SJSA1 (cell line): Measurements from ENCODE around the gene PAFAH1B2. TPM values are rescaled to one million over a fixed set of nuclear protein-coding genes. Genes with fewer than 3 reads are reported as not detected.
"Not testable (repeated sequence)": the region's sequence is repeated elsewhere in the genome, so short reads cannot be mapped to it uniquely, and the experiment has no call there.

Experiments used
- DNase-seq, 2 experiments: peaks; one replicate each; pipeline ENCODE4 v3.0.0-alpha.2; 2015 to 2020; ENCODE audit warnings: low spot score in 2 of 2, low read depth in 1 of 2
- H3K27ac ChIP-seq: fragments of 250-450 bp; sonication (Bioruptor Pico); 2 replicates; pipeline ENCODE4 v1.5.1; 2020; ENCODE audit warnings: mild to moderate bottlenecking, moderate library complexity
- H3K27me3 ChIP-seq: fragments of 250-450 bp; sonication (Bioruptor Pico); replicated peaks from 2 replicates; pipeline ENCODE4 v1.5.1; 2020; ENCODE audit warnings: mild to moderate bottlenecking, moderate library complexity
- H3K36me3 ChIP-seq: fragments of 250-450 bp; sonication (Bioruptor Pico); 2 replicates; pipeline ENCODE4 v1.5.1; 2020; ENCODE audit warnings: mild to moderate bottlenecking
- H3K4me1 ChIP-seq: fragments of 250-450 bp; sonication (Bioruptor Pico); replicated peaks from 2 replicates; pipeline ENCODE4 v1.6.1; 2021; ENCODE audit warnings: mild to moderate bottlenecking
- H3K4me3 ChIP-seq: fragments of 250-450 bp; sonication (Bioruptor Pico); 2 replicates; pipeline ENCODE4 v1.5.1; 2020; ENCODE audit warnings: mild to moderate bottlenecking
- H3K9me3 ChIP-seq: fragments of 250-450 bp; sonication (Bioruptor Pico); replicated peaks from 2 replicates; pipeline ENCODE4 v1.5.1; 2020; ENCODE audit warnings: mild to moderate bottlenecking
- total RNA-seq: library from RNA; depleted of rRNA; stranded (reverse); fragments of >200 nt; shearing (Covaris generic); gene quantifications from 2 replicates; pipeline ENCODE4 v1.2.3, GENCODE V29; 2014

Gene PAFAH1B2
- total RNA-seq, 1 experiment from 2014 or later, result 79.8 TPM

DNA sequence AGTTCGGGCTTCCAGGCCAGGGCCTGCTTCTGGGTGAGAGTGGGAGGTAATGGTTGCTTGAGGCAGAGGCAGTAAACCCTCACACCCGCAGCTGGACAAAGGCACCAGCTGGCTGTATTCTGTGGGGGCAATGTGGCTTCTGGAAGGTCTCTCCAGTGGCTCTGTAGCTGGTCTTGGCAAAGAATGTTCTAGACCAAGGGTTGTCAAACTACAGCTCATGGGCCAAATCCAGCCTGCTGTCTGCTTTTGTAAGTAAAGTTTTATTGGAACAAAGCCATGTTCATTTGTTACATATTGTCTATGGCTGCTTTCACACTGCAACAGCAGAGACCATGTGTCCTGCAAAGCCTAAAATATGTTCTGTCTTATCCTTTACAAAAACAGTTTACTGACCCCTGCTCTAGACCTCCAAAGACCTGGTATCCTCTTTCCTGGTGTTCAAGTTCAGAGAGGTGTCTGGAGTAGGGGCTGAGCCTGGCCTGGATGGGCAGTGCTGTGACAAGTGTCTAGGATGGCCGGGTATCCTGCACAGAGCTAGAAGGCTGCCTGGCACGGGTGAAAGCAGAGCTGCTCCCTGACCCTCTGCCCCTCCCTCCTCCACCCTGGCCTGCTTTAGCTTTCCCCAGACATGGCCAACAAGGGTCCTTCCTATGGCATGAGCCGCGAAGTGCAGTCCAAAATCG is 58.4 kb downstream of the PAFAH1B2 start:
- H3K36me3 ChIP-seq, result peaks cover 23% of the 10 kb centered on the region
- no peaks in the 10 kb centered on the region for H3K27me3 ChIP-seq
- DNase-seq, result no peak
- no peak overlapping the region for H3K4me3 ChIP-seq
- H3K27ac ChIP-seq, result no peak overlapping the region
- H3K4me1 ChIP-seq, result peaks cover 32% of the 10 kb centered on the region
- H3K9me3 ChIP-seq, result no peaks in the 10 kb centered on the region

DNA sequence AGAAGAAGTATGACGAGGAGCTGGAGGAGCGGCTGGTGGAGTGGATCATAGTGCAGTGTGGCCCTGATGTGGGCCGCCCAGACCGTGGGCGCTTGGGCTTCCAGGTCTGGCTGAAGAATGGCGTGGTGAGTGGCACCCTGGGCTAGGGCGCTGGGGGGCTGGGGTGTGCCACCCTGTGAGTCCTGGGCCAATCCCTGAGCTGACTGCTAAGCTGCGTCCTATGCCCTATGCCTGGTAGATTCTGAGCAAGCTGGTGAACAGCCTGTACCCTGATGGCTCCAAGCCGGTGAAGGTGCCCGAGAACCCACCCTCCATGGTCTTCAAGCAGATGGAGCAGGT is 59.0 kb downstream of the PAFAH1B2 start:
- Histone ChIP-seq H3K9me3 (no peaks in the 10 kb centered on the region), H3K27ac (no peak overlapping the region), H3K4me3 (no peak overlapping the region), H3K4me1 (peaks cover 30% of the 10 kb centered on the region), H3K27me3 (no peaks in the 10 kb centered on the region), H3K36me3 (peaks cover 23% of the 10 kb centered on the region)
- no peak for DNase-seq

DNA sequence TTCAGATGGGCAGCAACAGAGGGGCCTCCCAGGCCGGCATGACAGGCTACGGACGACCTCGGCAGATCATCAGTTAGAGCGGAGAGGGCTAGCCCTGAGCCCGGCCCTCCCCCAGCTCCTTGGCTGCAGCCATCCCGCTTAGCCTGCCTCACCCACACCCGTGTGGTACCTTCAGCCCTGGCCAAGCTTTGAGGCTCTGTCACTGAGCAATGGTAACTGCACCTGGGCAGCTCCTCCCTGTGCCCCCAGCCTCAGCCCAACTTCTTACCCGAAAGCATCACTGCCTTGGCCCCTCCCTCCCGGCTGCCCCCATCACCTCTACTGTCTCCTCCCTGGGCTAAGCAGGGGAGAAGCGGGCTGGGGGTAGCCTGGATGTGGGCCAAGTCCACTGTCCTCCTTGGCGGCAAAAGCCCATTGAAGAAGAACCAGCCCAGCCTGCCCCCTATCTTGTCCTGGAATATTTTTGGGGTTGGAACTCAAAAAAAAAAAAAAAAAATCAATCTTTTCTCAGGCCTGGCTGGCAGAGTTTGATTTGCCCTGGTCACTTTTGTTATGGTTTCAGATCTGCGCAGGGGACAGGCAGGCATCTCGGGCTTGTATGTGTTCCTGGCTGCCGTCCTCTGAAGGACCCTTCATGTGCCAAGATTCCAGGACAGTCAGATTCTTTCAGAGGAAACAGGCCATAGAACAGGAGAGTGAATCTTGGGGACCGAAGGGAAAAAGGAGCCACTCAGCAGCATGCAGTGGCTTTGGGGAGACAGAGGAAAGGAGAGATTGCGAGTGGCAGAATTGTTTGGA is 60.4 kb downstream of the PAFAH1B2 start:
- H3K27ac ChIP-seq, result no peak overlapping the region
- H3K4me1 ChIP-seq, result peaks cover 19% of the 10 kb centered on the region
- peaks cover 23% of the 10 kb centered on the region for H3K36me3 ChIP-seq
- no peak overlapping the region for H3K4me3 ChIP-seq
- no peaks in the 10 kb centered on the region for H3K27me3 ChIP-seq
- H3K9me3 ChIP-seq, result no peaks in the 10 kb centered on the region
- DNase-seq, result no peak

DNA sequence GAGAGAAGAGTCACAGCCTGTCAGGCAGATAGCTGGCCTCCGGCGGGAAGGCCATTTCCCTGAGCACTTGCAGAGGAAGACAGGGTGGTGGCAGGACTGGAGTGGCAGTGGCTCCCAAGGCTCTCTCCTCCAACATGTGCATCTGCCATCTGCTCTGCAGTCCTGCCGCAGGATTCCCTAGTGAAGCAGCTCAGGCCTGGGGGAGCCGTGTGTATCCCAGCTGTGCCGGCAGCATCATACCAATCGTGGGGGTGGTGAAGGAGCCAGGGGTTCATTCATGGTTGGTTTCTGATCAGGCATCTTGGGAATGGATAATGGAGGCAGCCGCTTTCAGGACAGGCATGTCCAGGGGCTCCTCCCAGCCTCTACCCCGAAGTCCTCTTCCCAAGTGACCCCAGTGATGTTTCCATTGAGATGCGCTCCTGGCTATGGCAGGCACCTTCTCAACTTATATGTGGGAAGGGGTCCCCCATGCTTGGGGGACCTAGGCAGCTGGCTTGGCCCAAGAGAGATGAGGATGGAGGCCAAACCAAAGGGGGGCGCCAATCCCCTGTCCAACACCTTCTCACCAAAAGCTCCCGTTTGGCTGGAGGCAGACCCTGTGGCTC is 61.2 kb downstream of the PAFAH1B2 start:
- H3K27me3 ChIP-seq, result no peaks in the 10 kb centered on the region
- peaks cover 21% of the 10 kb centered on the region for H3K36me3 ChIP-seq
- no peaks in the 10 kb centered on the region for H3K9me3 ChIP-seq
- no peak overlapping the region for H3K4me3 ChIP-seq
- no peak for DNase-seq
- H3K4me1 ChIP-seq, result peaks cover 12% of the 10 kb centered on the region
- H3K27ac ChIP-seq, result no peak overlapping the region

DNA sequence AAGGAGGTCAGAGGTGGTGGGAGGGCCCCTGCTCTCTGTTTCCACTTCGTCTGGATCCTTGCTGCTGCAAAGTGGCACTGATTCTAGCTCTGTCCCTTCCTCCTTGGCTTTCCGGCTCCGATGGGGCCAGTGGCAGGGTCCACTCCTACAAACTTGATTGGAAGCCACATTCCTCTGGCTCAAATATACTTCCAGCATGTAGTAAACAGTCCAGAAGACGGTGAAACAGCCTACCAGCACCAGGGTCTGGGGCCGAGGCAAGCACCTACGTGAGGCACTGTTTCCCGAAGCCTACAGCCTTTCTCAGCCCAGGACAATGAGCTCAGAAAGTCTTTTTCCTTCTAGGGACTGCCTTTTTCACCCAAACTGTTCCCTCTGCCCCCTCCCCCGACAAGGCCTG is 62.0 kb downstream of the PAFAH1B2 start:
- H3K4me3 ChIP-seq, H3K9me3 ChIP-seq, DNase-seq, H3K4me1 ChIP-seq, H3K27ac ChIP-seq, H3K27me3 ChIP-seq: not testable (repeated sequence)
- H3K36me3 ChIP-seq, result peaks cover 21% of the 10 kb centered on the region

DNA sequence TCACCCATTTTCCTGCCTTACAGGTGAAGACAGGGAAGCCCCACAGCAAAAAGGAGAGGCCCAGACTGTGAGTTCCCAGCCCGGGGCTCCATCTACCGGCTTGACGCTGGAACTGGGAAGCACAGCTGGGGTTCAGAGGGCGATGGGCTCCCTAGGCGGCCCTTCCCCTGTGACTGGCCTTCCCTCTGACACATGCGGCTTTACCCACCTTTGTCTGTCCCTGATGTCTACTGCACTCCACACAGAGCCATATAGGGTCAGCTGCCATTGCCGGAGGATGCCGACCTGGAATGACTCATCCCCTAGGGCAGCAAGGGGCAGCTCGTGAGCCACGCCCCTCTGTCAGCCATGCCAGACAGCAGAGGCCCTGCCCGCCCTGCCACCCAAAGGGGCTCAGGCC is 62.8 kb downstream of the PAFAH1B2 start:
- not testable (repeated sequence) for H3K9me3 ChIP-seq, H3K4me1 ChIP-seq, H3K27me3 ChIP-seq, H3K4me3 ChIP-seq, H3K27ac ChIP-seq, DNase-seq
- peaks cover 21% of the 10 kb centered on the region for H3K36me3 ChIP-seq

DNA sequence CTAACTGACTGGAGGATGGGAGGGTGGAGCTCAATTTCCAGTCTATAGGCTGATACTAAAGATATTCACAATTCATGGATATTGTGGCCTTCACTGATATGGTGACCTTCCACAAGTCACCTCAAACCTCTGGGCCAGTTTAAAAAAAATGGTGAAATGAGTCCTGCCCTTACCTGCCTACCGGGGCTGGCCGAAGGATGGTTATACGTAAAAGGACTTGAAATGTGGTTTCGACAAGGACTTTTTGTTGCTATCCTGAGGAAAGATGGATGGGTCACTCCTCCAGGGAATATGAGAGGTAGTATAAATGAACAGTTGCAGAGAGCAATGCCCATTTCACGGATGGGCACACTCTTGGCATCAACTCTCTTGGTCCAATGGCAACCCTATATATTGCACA is 63.4 kb downstream of the PAFAH1B2 start:
- DNase-seq, H3K27me3 ChIP-seq, H3K27ac ChIP-seq, H3K9me3 ChIP-seq, H3K4me1 ChIP-seq, H3K4me3 ChIP-seq: not testable (repeated sequence)
- peaks cover 21% of the 10 kb centered on the region for H3K36me3 ChIP-seq

DNA sequence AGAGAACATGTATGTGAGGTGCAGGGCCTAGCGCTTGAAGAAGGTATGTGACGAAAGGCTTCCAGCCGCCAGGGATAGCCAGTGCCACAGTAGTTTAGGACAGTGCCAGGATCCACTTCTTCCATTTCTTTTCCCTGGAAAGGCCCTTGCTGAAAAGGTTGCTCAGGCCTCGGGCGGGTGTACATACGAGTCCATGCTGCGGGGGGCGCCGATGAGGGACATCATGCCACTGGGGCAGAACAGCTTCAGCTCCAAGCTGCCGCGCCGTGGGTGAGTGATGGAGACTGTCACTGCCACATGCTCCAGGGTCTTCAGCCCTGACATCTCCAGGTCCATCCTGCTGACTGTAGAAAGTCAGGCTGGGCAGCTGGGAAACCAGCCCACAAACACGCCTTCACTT is 64.6 kb downstream of the PAFAH1B2 start:
- DNase-seq, H3K27me3 ChIP-seq, H3K4me3 ChIP-seq, H3K4me1 ChIP-seq, H3K27ac ChIP-seq, H3K9me3 ChIP-seq: not testable (repeated sequence)
- H3K36me3 ChIP-seq, result peaks cover 11% of the 10 kb centered on the region

DNA sequence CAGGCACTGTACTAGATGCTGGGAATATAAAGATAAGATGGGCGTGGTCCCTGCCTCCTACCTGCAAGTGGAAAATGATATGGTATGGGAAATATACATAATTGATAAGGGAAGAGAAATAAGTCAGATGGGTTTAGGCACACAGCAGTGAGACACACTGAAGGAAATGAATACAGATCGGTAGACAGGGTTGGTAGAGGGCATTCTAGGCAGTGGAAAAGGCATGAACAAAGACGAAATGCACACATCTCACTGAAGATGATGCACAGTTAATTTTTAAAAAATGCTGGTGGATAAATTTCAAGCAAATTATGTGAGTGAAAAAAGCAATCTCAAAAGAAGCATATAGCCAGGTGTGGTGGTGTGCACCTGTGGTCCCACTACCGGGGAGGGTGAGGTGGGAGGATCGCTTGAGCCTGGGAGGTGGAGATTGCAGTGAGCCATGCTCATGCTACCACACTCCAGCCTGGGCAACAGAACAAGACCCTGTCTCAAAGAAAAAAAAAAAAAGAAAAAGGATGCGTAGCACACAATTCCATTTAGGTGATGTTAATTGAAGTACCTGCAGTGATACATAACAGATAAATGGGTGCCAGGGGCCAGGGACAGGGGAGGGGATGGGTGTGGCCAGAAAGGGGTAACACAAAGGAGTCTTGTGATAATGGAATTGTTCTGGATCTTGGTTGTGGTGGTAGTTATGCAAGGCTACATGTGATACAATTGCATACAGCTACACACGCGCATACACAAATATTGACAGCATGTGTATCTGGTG is 65.5 kb downstream of the PAFAH1B2 start:
- not testable (repeated sequence) for H3K27me3 ChIP-seq, H3K9me3 ChIP-seq, DNase-seq, H3K36me3 ChIP-seq, H3K27ac ChIP-seq, H3K4me3 ChIP-seq, H3K4me1 ChIP-seq

DNA sequence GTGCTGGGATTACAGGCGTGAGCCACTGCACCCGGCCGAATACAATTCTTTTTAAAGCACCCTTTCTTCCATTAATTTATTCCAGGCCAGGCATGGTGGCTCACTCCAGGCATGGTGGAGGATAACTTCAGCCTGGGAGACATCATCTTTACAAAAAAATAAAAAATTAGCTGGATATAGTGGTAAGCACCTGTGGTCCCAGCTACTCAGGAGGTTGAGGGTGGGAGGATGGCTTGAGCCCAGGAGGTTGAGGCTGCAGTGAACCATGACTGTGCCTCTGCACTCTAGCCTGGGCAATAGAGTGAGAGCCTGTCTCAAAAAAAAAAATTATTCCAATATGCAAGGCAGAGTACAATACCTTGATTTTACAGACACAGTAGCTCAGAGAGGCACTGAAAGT is 66.5 kb downstream of the PAFAH1B2 start:
- DNase-seq, result no peak
- no peak overlapping the region for H3K4me3 ChIP-seq
- H3K27me3 ChIP-seq, result no peaks in the 10 kb centered on the region
- H3K36me3 ChIP-seq, result 0 out of 2 replicates have a peak, but pooled peaks cover under 1% of the 10 kb centered on the region
- no peak overlapping the region for H3K27ac ChIP-seq
- H3K4me1 ChIP-seq, result no peaks in the 10 kb centered on the region
- no peaks in the 10 kb centered on the region for H3K9me3 ChIP-seq

DNA sequence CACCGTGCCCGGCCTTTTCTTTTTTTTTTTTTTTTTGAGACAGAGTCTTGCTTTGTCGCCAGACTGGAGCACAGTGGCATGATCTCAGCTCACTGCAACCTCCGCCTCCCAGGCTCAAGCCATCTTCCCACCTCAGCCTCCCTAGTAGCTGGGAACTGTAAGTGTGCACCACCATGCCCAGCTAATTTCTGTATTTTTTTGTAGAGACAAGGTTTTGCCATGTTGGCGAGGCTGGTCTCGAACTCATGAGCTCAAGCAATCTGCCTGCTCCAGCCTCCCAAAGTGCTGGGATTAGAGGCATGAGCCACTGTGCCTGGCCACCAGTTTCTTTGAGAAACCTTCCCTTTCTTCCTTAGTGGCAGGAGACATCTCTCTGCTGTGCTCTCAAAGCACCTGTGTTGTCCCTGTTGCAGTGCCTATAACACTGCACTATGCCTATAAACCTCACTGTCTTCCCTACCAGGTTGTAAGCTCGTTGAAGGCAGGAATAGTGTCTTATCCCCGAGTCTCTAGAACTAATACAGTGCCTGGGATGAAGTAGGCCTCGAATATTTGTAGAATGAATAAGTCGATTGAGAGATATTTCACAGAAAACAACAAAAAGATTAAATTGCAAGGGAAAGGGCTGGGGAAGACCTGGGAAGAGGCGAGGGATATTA is 68.7 kb downstream of the PAFAH1B2 start:
- no peak for DNase-seq
- H3K36me3 ChIP-seq, result no peaks in the 10 kb centered on the region
- H3K4me1 ChIP-seq, result no peaks in the 10 kb centered on the region
- no peak overlapping the region for H3K4me3 ChIP-seq
- no peak overlapping the region for H3K27ac ChIP-seq
- no peaks in the 10 kb centered on the region for H3K27me3 ChIP-seq
- H3K9me3 ChIP-seq, result no peaks in the 10 kb centered on the region

DNA sequence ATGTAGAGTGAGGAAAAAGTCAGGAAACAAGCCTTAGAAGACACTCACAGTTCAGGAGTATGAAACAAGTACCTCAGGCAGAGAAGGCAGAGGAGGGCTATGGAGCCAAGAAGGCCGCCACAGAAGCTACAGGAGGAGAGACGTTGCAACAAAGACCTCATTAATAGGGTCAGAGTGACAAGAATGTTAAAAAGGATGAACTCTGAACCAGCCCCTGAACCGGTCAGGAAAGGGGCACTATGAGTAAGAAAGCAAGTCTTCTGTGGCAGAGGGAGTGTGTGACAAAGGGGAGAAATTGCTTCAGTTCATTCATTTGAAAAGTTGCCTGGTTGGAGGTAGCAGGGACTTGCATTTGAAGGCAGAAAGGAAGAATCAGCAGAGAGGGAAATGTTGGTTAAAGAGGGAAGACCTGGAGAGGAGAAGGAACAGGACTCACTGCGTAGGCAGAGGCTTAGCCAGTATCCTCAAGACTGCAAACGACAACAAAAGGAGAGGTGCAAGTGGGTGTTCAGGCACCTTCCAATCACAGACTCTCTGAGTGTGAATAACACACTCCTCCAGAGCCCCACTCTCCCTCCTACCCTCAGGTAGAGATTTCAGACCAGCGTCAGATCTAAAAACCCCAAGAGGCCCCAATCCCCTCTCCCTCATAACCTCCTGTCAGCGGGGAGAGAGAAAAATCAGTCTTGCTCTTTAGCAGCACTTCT is 70.5 kb downstream of the PAFAH1B2 start:
- no peak overlapping the region for H3K4me3 ChIP-seq
- H3K9me3 ChIP-seq, result no peaks in the 10 kb centered on the region
- no peaks in the 10 kb centered on the region for H3K27me3 ChIP-seq
- H3K4me1 ChIP-seq, result no peaks in the 10 kb centered on the region
- H3K27ac ChIP-seq, result no peak overlapping the region
- no peak for DNase-seq
- peaks cover 11% of the 10 kb centered on the region for H3K36me3 ChIP-seq
